B cell (primary cell): Measurements from ENCODE around the gene EPDR1. TPM values are rescaled to one million over a fixed set of nuclear protein-coding genes. Genes with fewer than 3 reads are reported as not detected.

Experiments
- ATAC-seq: fragments of 200-7000 bp; cut with Tn5 transposase; one replicate; pipeline ENCODE4 v1.10.0; 2021; ENCODE audit warnings: low read depth, mild to moderate bottlenecking, moderate number of reproducible peaks, moderate library complexity
- CTCF ChIA-PET: fragments of 350-600 bp; sonication (Branson Sonifier 250); formaldehyde crosslinking; loops from one replicate; lab custom pipeline; 2021; ENCODE audit warnings: antibody characterized with exemption, inconsistent platforms; lab: Charles Lee
- POLR2A ChIA-PET: fragments of 350-600 bp; sonication (Branson Sonifier 250); formaldehyde crosslinking; loops from one replicate; lab custom pipeline; 2021; ENCODE audit warnings: antibody characterized with exemption; lab: Charles Lee
- DNase-seq: peaks from one replicate; pipeline ENCODE4 v3.0.0; 2013
- H2AFZ ChIP-seq: 2 replicates; pipeline ENCODE4 v1.6.1; 2012; ENCODE audit warnings: mild to moderate bottlenecking, low read depth, low read length; ENCODE audit not compliant: insufficient read depth, poor library complexity, severe bottlenecking
- H3K27ac ChIP-seq, 2 donors: 1 replicate in 1 of 2; 2 replicates in 1 of 2; pipeline ENCODE4 v1.5.1; 2012 to 2013; ENCODE audit warnings: low read length in 2 of 2, mild to moderate bottlenecking in 2 of 2, moderate library complexity in 1 of 2
- H3K27me3 ChIP-seq, 4 experiments: fragments of 200-600 bp in 1 of 4; sonication (generic) in 1 of 4; replicated peaks in 1 of 4; 1 replicate in 2 of 4; 2 replicates in 2 of 4; pipeline versions ENCODE4 v1.6.1 to v1.7.0; 2013 to 2016; ENCODE audit warnings: low read length in 3 of 4, mild to moderate bottlenecking in 2 of 4, mixed read lengths in 1 of 4, moderate library complexity in 1 of 4; ENCODE audit not compliant: insufficient read depth in 4 of 4, control insufficient read depth in 3 of 4; ENCODE audit errors: control extremely low read depth in 1 of 4
- H3K36me3 ChIP-seq, 2 experiments: replicated peaks in 1 of 2; 1 replicate in 1 of 2; 2 replicates in 1 of 2; pipeline versions ENCODE4 v1.6.1 to v1.7.1; 2013; ENCODE audit warnings: low read length in 1 of 2; ENCODE audit not compliant: insufficient read depth in 2 of 2, control insufficient read depth in 1 of 2; ENCODE audit errors: control extremely low read depth in 1 of 2, extremely low read depth in 1 of 2
- H3K4me1 ChIP-seq, 2 donors: fragments of 200-600 bp in 1 of 2; sonication (generic) in 1 of 2; 1 replicate in 1 of 2; 2 replicates in 1 of 2; pipeline versions ENCODE4 v1.5.1 to v1.6.1; 2013 to 2017; ENCODE audit warnings: low read length in 2 of 2; ENCODE audit not compliant: control insufficient read depth in 2 of 2, insufficient read depth in 2 of 2
- H3K4me2 ChIP-seq: replicated peaks from 2 replicates; pipeline ENCODE3; 2012; ENCODE audit warnings: mild to moderate bottlenecking, low read depth, low read length; ENCODE audit not compliant: poor library complexity, severe bottlenecking
- H3K4me3 ChIP-seq, 5 experiments: fragments of 200-600 bp in 1 of 5; sonication (generic) in 1 of 5; 1 replicate in 3 of 5; 2 replicates in 2 of 5; pipeline versions ENCODE4 v1.5.1 to v1.7.0; 2011 to 2016; ENCODE audit warnings: low read length in 4 of 5, mild to moderate bottlenecking in 4 of 5, low read depth in 2 of 5, control low read depth in 1 of 5, moderate library complexity in 1 of 5; ENCODE audit not compliant: insufficient read depth in 1 of 5; ENCODE audit errors: control extremely low read depth in 1 of 5, extremely low read depth in 1 of 5
- H3K79me2 ChIP-seq: fragments of 200-600 bp; sonication (generic); one replicate; pipeline ENCODE4 v1.6.0; 2016; ENCODE audit warnings: low read length; ENCODE audit not compliant: control insufficient read depth, insufficient read depth
- H3K9ac ChIP-seq: fragments of 200-600 bp; sonication (generic); 2 replicates; pipeline ENCODE4 v1.6.1; 2017; ENCODE audit warnings: mild to moderate bottlenecking, low read length, moderate library complexity
- H3K9me3 ChIP-seq, 3 donors: one replicate each; pipeline versions ENCODE4 v1.6.1 to v1.7.1; 2013; ENCODE audit warnings: low read length in 2 of 3; ENCODE audit not compliant: control insufficient read depth in 2 of 3, insufficient read depth in 1 of 3; ENCODE audit errors: control extremely low read depth in 1 of 3
- H4K20me1 ChIP-seq: 2 replicates; pipeline ENCODE4 v1.6.0; 2012; ENCODE audit warnings: mild to moderate bottlenecking, low read length; ENCODE audit not compliant: insufficient read depth, control insufficient read depth, poor library complexity, severe bottlenecking
- H3K27ac Mint-ChIP-seq: one replicate; pipeline ENCODE4 v1.8.0; 2021; ENCODE audit warnings: mixed read lengths
- H3K27me3 Mint-ChIP-seq: one replicate; pipeline ENCODE4 v1.8.0; 2021; ENCODE audit warnings: mixed read lengths
- H3K4me1 Mint-ChIP-seq: one replicate; pipeline ENCODE4 v1.8.0; 2021; ENCODE audit warnings: mixed read lengths
- H3K4me3 Mint-ChIP-seq: one replicate; pipeline ENCODE4 v1.8.0; 2021; ENCODE audit warnings: mixed read lengths
- H3K9me3 Mint-ChIP-seq: one replicate; pipeline ENCODE4 v1.8.0; 2022; ENCODE audit warnings: mixed read lengths; ENCODE audit not compliant: insufficient read depth
- CTCF ChIP-seq: fragments of 200-600 bp; IDR thresholded peaks from one replicate; pipeline ENCODE4 v1.8.0; 2022; ENCODE audit warnings: antibody characterized with exemption, mild to moderate bottlenecking
- EZH2 ChIP-seq: IDR thresholded peaks from 2 replicates; pipeline ENCODE4 v1.6.1; 2012; ENCODE audit warnings: borderline replicate concordance, low read depth, mild to moderate bottlenecking, moderate library complexity, low read length; ENCODE audit not compliant: insufficient read depth, poor library complexity, severe bottlenecking
- WGBS: methylation state at CpG from one replicate; pipeline ENCODE4 v1.1.5; 2013; ENCODE audit warnings: missing lambda C conversion rate; ENCODE audit not compliant: insufficient coverage; 5-methylcytosine and 5-hydroxymethylcytosine counted together
- intact Hi-C: fragments of 100-400 bp; cut with micrococcal nuclease; formaldehyde crosslinking; loops from one replicate; pipeline ENCODE4 v1.10.0; 2022
- polyA plus RNA-seq: library from polyadenylated mRNA; depleted of rRNA; stranded (reverse); fragments of >200 nt; gene quantifications from 2 replicates; pipeline ENCODE4 v1.2.3, GENCODE V29; 2012
- total RNA-seq, 2 donors: library from RNA; stranded (reverse); fragments of 120-200 nt in 1 of 2; gene quantifications; 1 replicate in 1 of 2; 2 replicates in 1 of 2; pipeline versions ENCODE4 v1.2.3 to v1.2.4, GENCODE V29; 2013 to 2022

The EPDR1 gene
- total and polyA plus RNA-seq, 2 donors (not counting 1 experiment from before 2014, with no cell fraction given), result not detected

- Histone ChIP-seq H3K4me1 (no peaks in the 10 kb centered on the region), H3K27ac (no peak overlapping the region), H3K27me3 (no peaks in the 10 kb centered on the region), H3K4me3 (no peak overlapping the region), H3K36me3 (no peaks in the 10 kb centered on the region), H3K9ac (no peak overlapping the region), H3K4me2 (no peak overlapping the region), H2AFZ (no peak overlapping the region), H4K20me1 (no peaks in the 10 kb centered on the region), H3K9me3 (no peaks in the 10 kb centered on the region), H3K79me2 (no peaks in the 10 kb centered on the region)
- H3K9me3 Mint-ChIP-seq, result no peaks in the 10 kb centered on the region
- intact Hi-C loops, result no loop called here
- H3K27ac Mint-ChIP-seq, result no peak overlapping the region
- ATAC-seq (no peak), DNase-seq (no peak)
- H3K4me1 Mint-ChIP-seq, result no peaks in the 10 kb centered on the region
- ChIA-PET CTCF (no interaction called here), POLR2A (no interaction called here)
- no peak for TF ChIP-seq CTCF
- TF ChIP-seq EZH2, result no peak
- H3K27me3 Mint-ChIP-seq, result peaks cover 8% of the 10 kb centered on the region
- H3K4me3 Mint-ChIP-seq, result no peak overlapping the region
These were observed 36.4 kb downstream of the EPDR1 start for GRCh38 chr7:37956791-37957190.

- no peak for DNase-seq
- no peaks in the 10 kb centered on the region for H3K4me1 Mint-ChIP-seq
- intact Hi-C loops, result no loop called here
- no peak overlapping the region for H3K4me3 ChIP-seq
- H3K27ac Mint-ChIP-seq, result no peak overlapping the region
- no peak for ATAC-seq
- 91% methylated on average over 9 of the region's 9 CpGs for WGBS
- TF ChIP-seq EZH2 (no peak), CTCF (no peak)
- no peak overlapping the region for H3K9ac ChIP-seq
- no peaks in the 10 kb centered on the region for H3K27me3 ChIP-seq
- H4K20me1 ChIP-seq, result no peaks in the 10 kb centered on the region
- peaks cover 8% of the 10 kb centered on the region for H3K27me3 Mint-ChIP-seq
- H2AFZ ChIP-seq, result no peak overlapping the region
- H3K4me1 ChIP-seq, result no peaks in the 10 kb centered on the region
- H3K79me2 ChIP-seq, result no peaks in the 10 kb centered on the region
- CTCF ChIA-PET, result no interaction called here
- no peaks in the 10 kb centered on the region for H3K9me3 Mint-ChIP-seq
- no peak overlapping the region for H3K27ac ChIP-seq
- H3K4me2 ChIP-seq, result no peak overlapping the region
- no peaks in the 10 kb centered on the region for H3K36me3 ChIP-seq
- no peak overlapping the region for H3K4me3 Mint-ChIP-seq
- POLR2A ChIA-PET, result no interaction called here
- H3K9me3 ChIP-seq, result no peaks in the 10 kb centered on the region
These were observed 37.0 kb downstream of the EPDR1 start for GRCh38 chr7:37957221-37957970.
